Neural progenitor cell (in vitro differentiated cells): ENCODE data around the gene IYD. TPM values are rescaled to one million over a fixed set of nuclear protein-coding genes. Genes with fewer than 3 reads are reported as not detected.

Experiments used
- DNase-seq: peaks from one replicate; pipeline ENCODE4 v3.0.0-alpha.2; 2016; ENCODE audit warnings: low spot score
- H2AFZ ChIP-seq: fragments of 200-600 bp; sonication (generic); replicated peaks from 2 replicates; pipeline ENCODE4 v1.6.1; 2016; ENCODE audit warnings: antibody characterized with exemption
- H3F3A ChIP-seq: fragments of 200-600 bp; sonication (generic); 2 replicates; pipeline ENCODE4 v1.6.1; 2016; ENCODE audit warnings: antibody characterized with exemption, low read depth
- H3K27ac ChIP-seq: fragments of 200-600 bp; sonication (generic); 2 replicates; pipeline ENCODE4 v1.5.1; 2016; ENCODE audit warnings: mild to moderate bottlenecking
- H3K27me3 ChIP-seq: fragments of 200-600 bp; sonication (generic); 2 replicates; pipeline ENCODE4 v1.6.1; 2016; ENCODE audit warnings: mild to moderate bottlenecking, moderate library complexity
- H3K36me3 ChIP-seq: fragments of 200-600 bp; sonication (generic); 2 replicates; pipeline ENCODE4 v1.5.1; 2016
- H3K4me1 ChIP-seq: fragments of 200-600 bp; sonication (generic); 2 replicates; pipeline ENCODE4 v1.6.1; 2016; ENCODE audit warnings: mixed run types
- H3K4me2 ChIP-seq: fragments of 200-600 bp; sonication (generic); 2 replicates; pipeline ENCODE4 v1.6.1; 2016
- H3K4me3 ChIP-seq: fragments of 200-600 bp; sonication (generic); 2 replicates; pipeline ENCODE4 v1.5.1; 2016
- H3K79me2 ChIP-seq: fragments of 200-600 bp; sonication (generic); 2 replicates; pipeline ENCODE4 v1.6.1; 2016; ENCODE audit warnings: low read depth
- H3K9ac ChIP-seq: fragments of 200-600 bp; sonication (generic); 2 replicates; pipeline ENCODE4 v1.6.1; 2016
- H3K9me3 ChIP-seq: fragments of 200-600 bp; sonication (generic); 2 replicates; pipeline ENCODE4 v1.5.1; 2016; ENCODE audit warnings: low read depth
- H4K20me1 ChIP-seq: fragments of 200-600 bp; sonication (generic); 2 replicates; pipeline ENCODE4 v1.6.1; 2016; ENCODE audit warnings: low read depth
- H3K27ac Mint-ChIP-seq: 3 replicates; pipeline ENCODE4 v1.8.0; 2021; ENCODE audit warnings: mixed read lengths
- H3K27me3 Mint-ChIP-seq: 2 replicates; pipeline ENCODE4 v1.8.0; 2022; ENCODE audit warnings: low read depth, mild to moderate bottlenecking, inconsistent platforms, moderate library complexity, mixed read lengths; ENCODE audit not compliant: insufficient read depth
- H3K36me3 Mint-ChIP-seq: 3 replicates; pipeline ENCODE4 v1.8.0; 2021; ENCODE audit warnings: mixed read lengths
- H3K4me1 Mint-ChIP-seq: 3 replicates; pipeline ENCODE4 v1.8.0; 2021; ENCODE audit warnings: mixed read lengths
- H3K4me3 Mint-ChIP-seq: 3 replicates; pipeline ENCODE4 v1.8.0; 2021; ENCODE audit warnings: mild to moderate bottlenecking, moderate library complexity, mixed read lengths
- H3K9me3 Mint-ChIP-seq: 3 replicates; pipeline ENCODE4 v1.8.0; 2020; ENCODE audit warnings: mixed read lengths
- EZH2 ChIP-seq: fragments of 200-600 bp; sonication (generic); IDR thresholded peaks from 2 replicates; pipeline ENCODE4 v1.6.1; 2017; ENCODE audit warnings: antibody characterized with exemption, mild to moderate bottlenecking, moderate library complexity
- EZH2phosphoT487 ChIP-seq: fragments of 200-600 bp; sonication (generic); IDR thresholded peaks from 2 replicates; pipeline ENCODE4 v1.6.1; 2017; ENCODE audit warnings: antibody characterized with exemption
- total RNA-seq: library from RNA; depleted of rRNA; stranded (reverse); fragments of >200 nt; gene quantifications from 2 replicates; pipeline ENCODE4 v1.2.3, GENCODE V29; 2015; ENCODE audit warnings: low replicate concordance
- TF ChIP-seq, protein P1 (sequence below): fragments of 200-600 bp; sonication (generic); IDR thresholded peaks from 2 replicates; pipeline ENCODE4 v1.5.1; 2017; ENCODE audit warnings: antibody characterized with exemption, mild to moderate bottlenecking

The IYD gene
- total RNA-seq, 1 donor from 2014 or later = not detected

DNA sequence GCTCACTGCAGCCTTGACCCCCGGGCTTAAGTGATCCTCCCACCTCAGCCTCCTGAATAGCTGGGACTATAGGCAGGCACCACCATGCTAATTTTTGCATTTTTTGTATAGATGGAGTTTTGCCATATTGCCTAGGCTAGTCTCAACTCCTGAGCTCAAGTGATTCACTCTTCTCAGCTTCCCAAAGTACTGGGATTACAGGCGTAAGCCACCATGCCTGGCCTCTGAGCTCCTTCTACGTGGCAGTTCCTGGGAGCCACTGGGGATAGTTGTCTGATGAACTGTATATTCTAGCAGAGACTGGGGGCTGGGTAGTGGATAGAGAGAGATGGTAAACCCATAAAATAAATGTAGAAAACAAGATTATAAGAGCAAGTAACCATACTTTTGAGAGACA is 26.1 kb downstream of the IYD start:
- Histone ChIP-seq H3K36me3 (no peaks in the 10 kb centered on the region), H3K4me1 (no peaks in the 10 kb centered on the region), H3K27ac (no peak overlapping the region), H3K4me3 (no peak overlapping the region), H3K9ac (no peak overlapping the region), H4K20me1 (no peaks in the 10 kb centered on the region), H3K9me3 (no peaks in the 10 kb centered on the region), H2AFZ (no peak overlapping the region), H3K79me2 (no peaks in the 10 kb centered on the region), H3K4me2 (no peak overlapping the region), H3K27me3 (no peaks in the 10 kb centered on the region), H3F3A (no peaks in the 10 kb centered on the region)
- no peak overlapping the region for H3K27ac Mint-ChIP-seq
- H3K4me1 Mint-ChIP-seq = peaks cover 3% of the 10 kb centered on the region
- TF ChIP-seq EZH2 (no peak), EZH2phosphoT487 (no peak)
- TF ChIP-seq, protein P1, sequence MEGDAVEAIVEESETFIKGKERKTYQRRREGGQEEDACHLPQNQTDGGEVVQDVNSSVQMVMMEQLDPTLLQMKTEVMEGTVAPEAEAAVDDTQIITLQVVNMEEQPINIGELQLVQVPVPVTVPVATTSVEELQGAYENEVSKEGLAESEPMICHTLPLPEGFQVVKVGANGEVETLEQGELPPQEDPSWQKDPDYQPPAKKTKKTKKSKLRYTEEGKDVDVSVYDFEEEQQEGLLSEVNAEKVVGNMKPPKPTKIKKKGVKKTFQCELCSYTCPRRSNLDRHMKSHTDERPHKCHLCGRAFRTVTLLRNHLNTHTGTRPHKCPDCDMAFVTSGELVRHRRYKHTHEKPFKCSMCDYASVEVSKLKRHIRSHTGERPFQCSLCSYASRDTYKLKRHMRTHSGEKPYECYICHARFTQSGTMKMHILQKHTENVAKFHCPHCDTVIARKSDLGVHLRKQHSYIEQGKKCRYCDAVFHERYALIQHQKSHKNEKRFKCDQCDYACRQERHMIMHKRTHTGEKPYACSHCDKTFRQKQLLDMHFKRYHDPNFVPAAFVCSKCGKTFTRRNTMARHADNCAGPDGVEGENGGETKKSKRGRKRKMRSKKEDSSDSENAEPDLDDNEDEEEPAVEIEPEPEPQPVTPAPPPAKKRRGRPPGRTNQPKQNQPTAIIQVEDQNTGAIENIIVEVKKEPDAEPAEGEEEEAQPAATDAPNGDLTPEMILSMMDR = no peak
- no peak for DNase-seq
- H3K4me3 Mint-ChIP-seq = no peak overlapping the region
- H3K36me3 Mint-ChIP-seq = no peaks in the 10 kb centered on the region
- H3K27me3 Mint-ChIP-seq = peaks cover 3% of the 10 kb centered on the region
- H3K9me3 Mint-ChIP-seq = no peaks in the 10 kb centered on the region

DNA sequence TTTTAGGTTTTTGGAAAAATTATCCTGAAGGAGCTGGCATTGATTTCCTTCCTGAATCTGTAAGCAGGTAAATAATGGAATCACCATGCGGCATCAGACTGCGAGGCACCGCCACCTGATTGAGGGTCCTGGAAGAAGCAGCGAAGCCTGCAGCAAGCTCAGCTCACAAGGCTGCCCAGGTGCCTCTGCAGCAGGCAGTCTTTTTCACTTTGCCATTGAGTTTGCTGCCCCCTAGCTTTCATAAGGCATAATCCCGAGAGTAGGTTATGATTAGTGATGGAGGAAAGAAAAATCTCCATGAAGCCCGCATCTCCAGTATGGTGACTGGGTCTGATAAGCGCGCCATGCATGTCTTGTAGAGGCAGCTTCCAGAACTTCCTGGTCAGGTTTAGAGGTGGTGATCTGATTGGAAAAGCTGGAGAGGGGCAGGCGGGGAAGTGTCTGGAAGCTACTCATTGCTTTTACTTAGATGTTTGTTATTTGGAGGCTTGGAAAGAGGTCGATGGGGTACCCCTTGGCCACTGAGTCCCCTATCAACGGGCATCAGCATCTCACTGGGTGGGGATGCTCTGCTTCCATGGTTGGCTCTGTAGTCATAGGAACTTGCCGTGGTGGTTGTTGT is 26.7 kb downstream of the IYD start:
- Histone ChIP-seq H3K4me3 (no peak overlapping the region), H3K4me2 (no peak overlapping the region), H3K9ac (no peak overlapping the region), H3K9me3 (no peaks in the 10 kb centered on the region), H3K4me1 (no peaks in the 10 kb centered on the region), H3K36me3 (no peaks in the 10 kb centered on the region), H3K27me3 (no peaks in the 10 kb centered on the region), H3K27ac (no peak overlapping the region), H3F3A (no peaks in the 10 kb centered on the region), H4K20me1 (no peaks in the 10 kb centered on the region), H3K79me2 (no peaks in the 10 kb centered on the region), H2AFZ (no peak overlapping the region)
- H3K4me3 Mint-ChIP-seq = no peak overlapping the region
- H3K27ac Mint-ChIP-seq = no peak overlapping the region
- no peaks in the 10 kb centered on the region for H3K36me3 Mint-ChIP-seq
- TF ChIP-seq EZH2 = no peak
- TF ChIP-seq, protein P1 = peak; percentile 82
- H3K27me3 Mint-ChIP-seq = peaks cover 3% of the 10 kb centered on the region
- peaks cover 3% of the 10 kb centered on the region for H3K4me1 Mint-ChIP-seq
- no peaks in the 10 kb centered on the region for H3K9me3 Mint-ChIP-seq
- peak; percentile 80 for DNase-seq

DNA sequence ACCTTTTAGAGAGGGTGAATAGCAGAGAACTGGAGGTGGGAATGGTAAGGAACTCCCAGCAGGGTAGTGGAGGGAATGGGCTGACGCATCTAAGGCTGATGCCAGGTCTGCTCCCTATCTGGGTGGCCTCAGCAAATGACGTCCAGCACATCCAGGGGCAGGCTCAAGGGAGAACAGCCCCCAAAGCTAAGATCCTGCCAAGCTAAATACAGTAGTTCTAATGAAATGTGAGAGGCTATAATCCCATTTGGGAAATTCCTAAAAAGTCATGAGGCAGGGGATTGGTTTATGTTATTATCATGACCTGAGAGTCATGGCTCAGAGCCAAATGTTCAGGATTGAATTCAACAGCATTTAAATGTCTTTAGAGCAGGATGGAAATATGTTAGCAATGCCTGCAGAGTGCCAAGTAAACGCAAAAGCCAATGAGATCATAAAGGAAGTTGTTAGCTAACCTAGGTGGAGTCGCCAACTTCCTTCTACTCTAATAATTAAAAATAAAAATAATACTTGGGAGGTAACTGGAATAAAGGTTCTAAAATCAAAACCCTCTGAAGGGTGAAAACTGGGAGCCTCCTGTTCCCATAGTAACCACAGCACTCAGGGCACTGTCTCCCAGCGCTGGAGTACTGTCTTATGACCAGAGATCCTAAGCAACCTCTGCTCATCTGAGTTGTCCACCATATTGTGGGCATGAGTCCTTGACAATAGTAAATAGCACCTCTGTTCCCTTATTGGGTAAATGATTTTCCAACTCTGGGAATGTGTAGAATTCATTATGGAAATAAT is 34.8 kb downstream of the IYD start:
- no peak overlapping the region for H3K4me3 ChIP-seq
- no peak overlapping the region for H3K27ac ChIP-seq
- peaks cover 7% of the 10 kb centered on the region for H3K4me1 Mint-ChIP-seq
- H4K20me1 ChIP-seq = no peaks in the 10 kb centered on the region
- no peaks in the 10 kb centered on the region for H3F3A ChIP-seq
- no peak overlapping the region for H3K27ac Mint-ChIP-seq
- TF ChIP-seq EZH2 (no peak), EZH2phosphoT487 (no peak)
- TF ChIP-seq, protein P1 = no peak
- no peak overlapping the region for H2AFZ ChIP-seq
- no peaks in the 10 kb centered on the region for H3K9me3 Mint-ChIP-seq
- peaks cover 7% of the 10 kb centered on the region for H3K27me3 Mint-ChIP-seq
- no peaks in the 10 kb centered on the region for H3K9me3 ChIP-seq
- no peak for DNase-seq
- no peak overlapping the region for H3K4me3 Mint-ChIP-seq
- no peaks in the 10 kb centered on the region for H3K36me3 ChIP-seq
- no peak overlapping the region for H3K9ac ChIP-seq
- H3K36me3 Mint-ChIP-seq = no peaks in the 10 kb centered on the region
- H3K4me1 ChIP-seq = no peaks in the 10 kb centered on the region
- no peaks in the 10 kb centered on the region for H3K27me3 ChIP-seq
- H3K4me2 ChIP-seq = no peak overlapping the region
- H3K79me2 ChIP-seq = no peaks in the 10 kb centered on the region
